A673 (cell line): ENCODE measurements around the gene DCLK2. TPM values are rescaled to one million over a fixed set of nuclear protein-coding genes. Genes with fewer than 3 reads are reported as not detected.

Experiments
- BruUV-seq: library from RNA; stranded (reverse); fragments of 400-500 nt; replicated peaks from 2 replicates; lab custom pipeline; 2021; lab: Mats Ljungman, UMichigan
- CTCF ChIA-PET: fragments of 300-600 bp; sonication (Branson Sonifier 250); formaldehyde crosslinking; loops from one replicate; lab custom pipeline; 2022; ENCODE audit warnings: antibody characterized with exemption; lab: Charles Lee
- POLR2A ChIA-PET: fragments of 300-600 bp; sonication (Branson Sonifier 250); formaldehyde crosslinking; loops from one replicate; lab custom pipeline; 2022; ENCODE audit warnings: antibody characterized with exemption; ENCODE audit not compliant: low non-redundant PET; lab: Charles Lee
- DNase-seq: peaks from one replicate; pipeline ENCODE4 v3.0.0-alpha.2; 2015; ENCODE audit warnings: low spot score
- H3K27ac ChIP-seq: fragments of 200-600 bp; sonication (generic); 2 replicates; pipeline ENCODE4 v1.5.1; 2016; ENCODE audit warnings: mixed run types, low read depth, mild to moderate bottlenecking, mixed read lengths, antibody characterized with exemption, low read length; ENCODE audit not compliant: poor library complexity, severe bottlenecking
- H3K27me3 ChIP-seq: fragments of 200-600 bp; sonication (generic); replicated peaks from 2 replicates; pipeline ENCODE4 v1.6.1; 2017; ENCODE audit warnings: mixed run types, low read depth, mild to moderate bottlenecking, mixed read lengths, antibody characterized with exemption, low read length; ENCODE audit not compliant: insufficient read depth, poor library complexity
- H3K36me3 ChIP-seq: fragments of 200-600 bp; sonication (generic); 2 replicates; pipeline ENCODE4 v1.6.1; 2016; ENCODE audit warnings: mixed run types, mild to moderate bottlenecking, mixed read lengths, antibody characterized with exemption, low read length; ENCODE audit not compliant: insufficient read depth, poor library complexity, severe bottlenecking
- H3K4me1 ChIP-seq: fragments of 200-600 bp; sonication (generic); 2 replicates; pipeline ENCODE4 v1.6.1; 2017; ENCODE audit warnings: mixed run types, mild to moderate bottlenecking, mixed read lengths, antibody characterized with exemption, low read length; ENCODE audit not compliant: insufficient read depth, poor library complexity, severe bottlenecking
- H3K4me3 ChIP-seq: fragments of 200-600 bp; sonication (generic); 2 replicates; pipeline ENCODE4 v1.5.1; 2016; ENCODE audit warnings: low read depth, mixed run types, mild to moderate bottlenecking, mixed read lengths, low read length; ENCODE audit not compliant: poor library complexity, severe bottlenecking
- H3K9me3 ChIP-seq: fragments of 200-600 bp; sonication (generic); 2 replicates; pipeline ENCODE4 v1.6.1; 2016; ENCODE audit warnings: mixed run types, low read depth, mild to moderate bottlenecking, mixed read lengths, antibody characterized with exemption, low read length; ENCODE audit not compliant: poor library complexity, severe bottlenecking
- EZH2 ChIP-seq: fragments of 200-600 bp; sonication (generic); IDR thresholded peaks from 2 replicates; pipeline ENCODE4 v1.6.1; 2017; ENCODE audit warnings: borderline replicate concordance, low read depth, mild to moderate bottlenecking, mixed read lengths, antibody characterized with exemption, low read length; ENCODE audit not compliant: poor library complexity, severe bottlenecking
- intact Hi-C: fragments of 100-400 bp; cut with micrococcal nuclease; formaldehyde crosslinking; loops from one replicate; pipeline ENCODE4 v1.10.0; 2022; ENCODE audit not compliant: unreplicated experiment
- total RNA-seq: library from RNA; stranded (reverse); gene quantifications from 2 replicates; pipeline ENCODE4 v1.2.3, GENCODE V29; 2021
- TF ChIP-seq, protein P1 (sequence below): fragments of 300-800, 200-600 bp; sonication (generic); conservative IDR thresholded peaks from 2 replicates; pipeline ENCODE4 v1.5.1; 2017; ENCODE audit warnings: low read depth, mild to moderate bottlenecking, antibody characterized with exemption, low read length, moderate library complexity, mixed read lengths

The DCLK2 gene
- total RNA-seq, 1 experiment from 2014 or later, result 4.9 TPM

GRCh38 chr4:150250293-150250997 is 172.2 kb downstream of the DCLK2 start:
- Histone ChIP-seq H3K36me3 (no peaks in the 10 kb centered on the region), H3K9me3 (no peaks in the 10 kb centered on the region), H3K4me3 (no peak overlapping the region), H3K4me1 (no peaks in the 10 kb centered on the region), H3K27me3 (no peaks in the 10 kb centered on the region), H3K27ac (no peak overlapping the region)
- no peak for TF ChIP-seq EZH2
- TF ChIP-seq, protein P1, sequence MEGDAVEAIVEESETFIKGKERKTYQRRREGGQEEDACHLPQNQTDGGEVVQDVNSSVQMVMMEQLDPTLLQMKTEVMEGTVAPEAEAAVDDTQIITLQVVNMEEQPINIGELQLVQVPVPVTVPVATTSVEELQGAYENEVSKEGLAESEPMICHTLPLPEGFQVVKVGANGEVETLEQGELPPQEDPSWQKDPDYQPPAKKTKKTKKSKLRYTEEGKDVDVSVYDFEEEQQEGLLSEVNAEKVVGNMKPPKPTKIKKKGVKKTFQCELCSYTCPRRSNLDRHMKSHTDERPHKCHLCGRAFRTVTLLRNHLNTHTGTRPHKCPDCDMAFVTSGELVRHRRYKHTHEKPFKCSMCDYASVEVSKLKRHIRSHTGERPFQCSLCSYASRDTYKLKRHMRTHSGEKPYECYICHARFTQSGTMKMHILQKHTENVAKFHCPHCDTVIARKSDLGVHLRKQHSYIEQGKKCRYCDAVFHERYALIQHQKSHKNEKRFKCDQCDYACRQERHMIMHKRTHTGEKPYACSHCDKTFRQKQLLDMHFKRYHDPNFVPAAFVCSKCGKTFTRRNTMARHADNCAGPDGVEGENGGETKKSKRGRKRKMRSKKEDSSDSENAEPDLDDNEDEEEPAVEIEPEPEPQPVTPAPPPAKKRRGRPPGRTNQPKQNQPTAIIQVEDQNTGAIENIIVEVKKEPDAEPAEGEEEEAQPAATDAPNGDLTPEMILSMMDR, result no peak
- DNase-seq, result no peak
- intact Hi-C loops, result no loop called here
- CTCF ChIA-PET, result no interaction called here
- no TSS peak for BruUV-seq
- POLR2A ChIA-PET, result interaction anchor here (0.6 kb wide), 2 partner anchors 166 to 302 kb away, joined by 3 read pairs; no protein-coding TSS in a partner anchor

- POLR2A ChIA-PET, result no interaction called here
- no peak for TF ChIP-seq EZH2
- TF ChIP-seq, protein P1, result no peak
- BruUV-seq, result no TSS peak
Measured at GRCh38 chr4:150250998-150251651, 172.9 kb downstream of the DCLK2 start.

GRCh38 chr4:150251752-150252190 is 173.5 kb downstream of the DCLK2 start:
- intact Hi-C loops, result no loop called here
- H3K27me3 ChIP-seq, result no peaks in the 10 kb centered on the region
- ChIA-PET POLR2A (no interaction called here), CTCF (no interaction called here)
- H3K27ac ChIP-seq, result no peak overlapping the region
- BruUV-seq, result no TSS peak
- H3K36me3 ChIP-seq, result no peaks in the 10 kb centered on the region
- H3K4me1 ChIP-seq, result no peaks in the 10 kb centered on the region
- no peaks in the 10 kb centered on the region for H3K9me3 ChIP-seq
- DNase-seq, result peak; percentile 40
- H3K4me3 ChIP-seq, result no peak overlapping the region
- TF ChIP-seq EZH2, result no peak
- TF ChIP-seq, protein P1, result no peak

More at GRCh38 chr4:150250998-150251651, 172.9 kb downstream of the DCLK2 start:
- DNase-seq, result no peak
- Histone ChIP-seq H3K27me3 (no peaks in the 10 kb centered on the region), H3K4me1 (no peaks in the 10 kb centered on the region), H3K9me3 (no peaks in the 10 kb centered on the region), H3K36me3 (no peaks in the 10 kb centered on the region), H3K4me3 (no peak overlapping the region), H3K27ac (no peak overlapping the region)
- CTCF ChIA-PET, result no interaction called here
- intact Hi-C loops, result no loop called here
